ENCODE data around the gene SCAF1. TPM values are rescaled to one million over a fixed set of nuclear protein-coding genes. Genes with fewer than 3 reads are reported as not detected.

Gene SCAF1
- 58.7 and 61.0 TPM in 2 replicates for total RNA-seq

GRCh38 chr19:49641688-49642491 is at the start of gene SCAF1:
Gene SCAF1 (plus strand): TSS chr19:49642209. CDS start chr19:49645027, 2,818 bp downstream.
- peaks cover 60% of the 10 kb centered on the region for H3K4me1 Mint-ChIP-seq
- H3K4me3 Mint-ChIP-seq = peak within 1 kb of the TSS; percentile 93
- POLR2A ChIA-PET = interaction anchor here (0.5 to 4.0 kb wide), 24 partner anchors 14 to 1023 kb away, joined by 3 to 97 read pairs (median 4); partner anchors contain the start of genes AKT1S1, AP2A1, BCL2L12 and CD37
- no peaks in the 10 kb centered on the region for H3K27me3 Mint-ChIP-seq
- H3K27ac Mint-ChIP-seq = peak within 1 kb of the TSS; percentile 96
- DNase-seq (peak; percentile 99), ATAC-seq (ENCODE audit: low read depth) (peak; percentile 66)
- peaks cover 28% of the 10 kb centered on the region for H3K36me3 Mint-ChIP-seq (ENCODE audit: low read depth)
- intact Hi-C loops (cut with micrococcal nuclease) = loop anchor here (1.0 to 5.0 kb wide), 7 partner anchors 23 to 1005 kb away; partner anchors contain the start of genes BCL2L12, DBP, IRF3 and MED25
- TF ChIP-seq CTCF (IDR thresholded peaks at IDR 0.05) = no peak
- H3K9me3 Mint-ChIP-seq = no peaks in the 10 kb centered on the region
- CTCF ChIA-PET = interaction anchor here (0.8 to 2.3 kb wide), 4 partner anchors 35 to 95 kb away, joined by 3 to 8 read pairs (median 4); partner anchors contain the start of gene PRMT1

- ChIA-PET POLR2A (interaction anchor here (0.6 to 6.5 kb wide), 14 partner anchors 13 to 337 kb away, joined by 3 to 106 read pairs (median 6); partner anchors contain the start of genes ATF5, NOSIP, NUP62 and PRMT1), CTCF (interaction anchor here (0.8 kb wide), 1 partner anchor 47 kb away, joined by 3 read pairs; the partner anchor contains the start of gene RRAS)
- Mint-ChIP-seq H3K4me3 (peak overlapping the region; percentile 85), H3K27ac (peak overlapping the region; percentile 87), H3K27me3 (no peaks in the 10 kb centered on the region), H3K36me3 (ENCODE audit: low read depth) (peaks cover 21% of the 10 kb centered on the region), H3K4me1 (peaks cover 34% of the 10 kb centered on the region), H3K9me3 (no peaks in the 10 kb centered on the region)
- ATAC-seq (ENCODE audit: low read depth) (no peak), DNase-seq (no peak)
- intact Hi-C loops (cut with micrococcal nuclease) = loop anchor here (5.0 kb wide), 4 partner anchors 95 to 955 kb away; partner anchors contain the start of genes AKT1S1, DBP, RPS11 and TBC1D17
- no peak for TF ChIP-seq CTCF (IDR thresholded peaks at IDR 0.05)
Measured at GRCh38 chr19:49592486-49593232, 49.4 kb upstream of the SCAF1 start.

- peaks cover 27% of the 10 kb centered on the region for H3K36me3 Mint-ChIP-seq (ENCODE audit: low read depth)
- ATAC-seq (ENCODE audit: low read depth) = peak; percentile 49
- CTCF ChIA-PET = interaction anchor here (0.8 kb wide), 1 partner anchor 47 kb away, joined by 3 read pairs; the partner anchor contains the start of gene RRAS
Measured at GRCh38 chr19:49593233-49594113, 48.5 kb upstream of the SCAF1 start.

More at GRCh38 chr19:49593233-49594113, 48.5 kb upstream of the SCAF1 start:
- H3K27ac Mint-ChIP-seq = peak overlapping the region; percentile 87
- H3K27me3 Mint-ChIP-seq = no peaks in the 10 kb centered on the region
- H3K4me3 Mint-ChIP-seq = peak overlapping the region; percentile 85
- peak; percentile 79 for DNase-seq
- H3K9me3 Mint-ChIP-seq = no peaks in the 10 kb centered on the region
- no peak for TF ChIP-seq CTCF (IDR thresholded peaks at IDR 0.05)
- peaks cover 34% of the 10 kb centered on the region for H3K4me1 Mint-ChIP-seq
- POLR2A ChIA-PET = interaction anchor here (0.5 to 6.5 kb wide), 18 partner anchors 14 to 576 kb away, joined by 3 to 106 read pairs (median 4); partner anchors contain the start of genes ATF5, NOSIP, NUP62 and PRMT1
- intact Hi-C loops (cut with micrococcal nuclease) = loop anchor here (5.0 kb wide), 4 partner anchors 96 to 956 kb away; partner anchors contain the start of genes AKT1S1, DBP, RPS11 and TBC1D17

Data from activated B cell treated with CpG ODN at 0.5 μM for 24 hours (primary cell).